ENCODE results near the gene POMT1.

The POMT1 gene

GRCh38 chr9:131523451-131524435 lies 21.0 kb downstream of the POMT1 start:
- Histone ChIP-seq H3K4me3 (ENCODE audit: control insufficient read depth in 1 of 7, extremely low read depth in 1 of 7, insufficient read depth in 4 of 7, low read depth in 2 of 7, low read length in 6 of 7) (no peak overlapping the region), H3K4me1 (ENCODE audit: control extremely low read depth in 1 of 4, control insufficient read depth in 4 of 4, insufficient read depth in 4 of 4, low read length in 3 of 4) (no peaks in the 10 kb centered on the region), H3K27ac (ENCODE audit: insufficient read depth in 1 of 2, low read depth in 1 of 2, low read length in 2 of 2, poor library complexity in 1 of 2, severe bottlenecking in 2 of 2) (no peak overlapping the region), H3K9me3 (ENCODE audit: control extremely low read depth in 1 of 5, control insufficient read depth in 4 of 5, insufficient read depth in 2 of 5, low read depth in 1 of 5, low read length in 4 of 5) (no peaks in the 10 kb centered on the region), H3K27me3 (replicated peaks in 2 of 5; ENCODE audit: control insufficient read depth in 4 of 5, insufficient read depth in 5 of 5, low read length in 4 of 5) (no peaks in the 10 kb centered on the region), H3K36me3 (ENCODE audit: control insufficient read depth in 4 of 4, insufficient read depth in 4 of 4, low read length in 3 of 4) (peaks cover 10 to 95% (median 68%) of the 10 kb centered on the region in 4 experiments)
- CTCF ChIA-PET = no interaction called here
- 91% methylated on average over 26 of the region's 29 CpGs for WGBS (ENCODE audit: insufficient coverage)
- no peak for DNase-seq
- POLR2A ChIA-PET = interaction anchor here (0.9 kb wide), 1 partner anchor 20 kb away, joined by 3 read pairs; no protein-coding TSS in a partner anchor

- Histone ChIP-seq H3K27ac (ENCODE audit: insufficient read depth in 1 of 2, low read depth in 1 of 2, low read length in 2 of 2, poor library complexity in 1 of 2, severe bottlenecking in 2 of 2) (no peak overlapping the region), H3K27me3 (replicated peaks in 2 of 5; ENCODE audit: control insufficient read depth in 4 of 5, insufficient read depth in 5 of 5, low read length in 4 of 5) (no peaks in the 10 kb centered on the region), H3K36me3 (ENCODE audit: control insufficient read depth in 4 of 4, insufficient read depth in 4 of 4, low read length in 3 of 4) (peaks cover 10 to 95% (median 68%) of the 10 kb centered on the region in 4 experiments), H3K4me3 (ENCODE audit: control insufficient read depth in 1 of 7, extremely low read depth in 1 of 7, insufficient read depth in 4 of 7, low read depth in 2 of 7, low read length in 6 of 7) (no peak overlapping the region), H3K4me1 (ENCODE audit: control extremely low read depth in 1 of 4, control insufficient read depth in 4 of 4, insufficient read depth in 4 of 4, low read length in 3 of 4) (peaks cover 0 to 2% (median 2%) of the 10 kb centered on the region in 4 experiments), H3K9me3 (ENCODE audit: control extremely low read depth in 1 of 5, control insufficient read depth in 4 of 5, insufficient read depth in 2 of 5, low read depth in 1 of 5, low read length in 4 of 5) (no peaks in the 10 kb centered on the region)
- ChIA-PET POLR2A (no interaction called here), CTCF (no interaction called here)
- DNase-seq = no peak
- WGBS (ENCODE audit: insufficient coverage) = 95% methylated on average over 23 of the region's 23 CpGs
Measured at GRCh38 chr9:131524665-131525315, 22.1 kb downstream of the POMT1 start.

- POLR2A ChIA-PET = no interaction called here
- WGBS (ENCODE audit: insufficient coverage) = 88% methylated on average over 13 of the region's 19 CpGs
- H3K36me3 ChIP-seq (ENCODE audit: control insufficient read depth in 4 of 4, insufficient read depth in 4 of 4, low read length in 3 of 4) = peaks cover 10 to 88% (median 60%) of the 10 kb centered on the region in 4 experiments
Measured at GRCh38 chr9:131525643-131526565, 23.2 kb downstream of the POMT1 start.

GRCh38 chr9:131528186-131528585 lies 25.5 kb downstream of the POMT1 start:
- WGBS (ENCODE audit: insufficient coverage) = 98% methylated on average over 7 of the region's 7 CpGs
- H3K27me3 ChIP-seq (replicated peaks in 2 of 5; ENCODE audit: control insufficient read depth in 4 of 5, insufficient read depth in 5 of 5, low read length in 4 of 5) = no peaks in the 10 kb centered on the region
- H3K36me3 ChIP-seq (ENCODE audit: control insufficient read depth in 4 of 4, insufficient read depth in 4 of 4, low read length in 3 of 4) = peaks cover 10 to 66% (median 44%) of the 10 kb centered on the region in 4 experiments
- ChIA-PET POLR2A (no interaction called here), CTCF (no interaction called here)
- H3K4me1 ChIP-seq (ENCODE audit: control extremely low read depth in 1 of 4, control insufficient read depth in 4 of 4, insufficient read depth in 4 of 4, low read length in 3 of 4) = peaks cover 0 to 16% (median 16%) of the 10 kb centered on the region in 4 experiments
- DNase-seq = no peak
- H3K27ac ChIP-seq (ENCODE audit: insufficient read depth in 1 of 2, low read depth in 1 of 2, low read length in 2 of 2, poor library complexity in 1 of 2, severe bottlenecking in 2 of 2) = no peak overlapping the region
- no peak overlapping the region for H3K4me3 ChIP-seq (ENCODE audit: control insufficient read depth in 1 of 7, extremely low read depth in 1 of 7, insufficient read depth in 4 of 7, low read depth in 2 of 7, low read length in 6 of 7)
- H3K9me3 ChIP-seq (ENCODE audit: control extremely low read depth in 1 of 5, control insufficient read depth in 4 of 5, insufficient read depth in 2 of 5, low read depth in 1 of 5, low read length in 4 of 5) = no peaks in the 10 kb centered on the region

More at GRCh38 chr9:131525643-131526565, 23.2 kb downstream of the POMT1 start:
- no peaks in the 10 kb centered on the region for H3K9me3 ChIP-seq (ENCODE audit: control extremely low read depth in 1 of 5, control insufficient read depth in 4 of 5, insufficient read depth in 2 of 5, low read depth in 1 of 5, low read length in 4 of 5)
- no peaks in the 10 kb centered on the region for H3K27me3 ChIP-seq (replicated peaks in 2 of 5; ENCODE audit: control insufficient read depth in 4 of 5, insufficient read depth in 5 of 5, low read length in 4 of 5)
- no peak for DNase-seq
- CTCF ChIA-PET = no interaction called here
- no peak overlapping the region for H3K27ac ChIP-seq (ENCODE audit: insufficient read depth in 1 of 2, low read depth in 1 of 2, low read length in 2 of 2, poor library complexity in 1 of 2, severe bottlenecking in 2 of 2)
- peaks cover 0 to 11% (median 11%) of the 10 kb centered on the region in 4 experiments for H3K4me1 ChIP-seq (ENCODE audit: control extremely low read depth in 1 of 4, control insufficient read depth in 4 of 4, insufficient read depth in 4 of 4, low read length in 3 of 4)
- no peak overlapping the region for H3K4me3 ChIP-seq (ENCODE audit: control insufficient read depth in 1 of 7, extremely low read depth in 1 of 7, insufficient read depth in 4 of 7, low read depth in 2 of 7, low read length in 6 of 7)

- H3K4me1 ChIP-seq (ENCODE audit: control extremely low read depth in 1 of 4, control insufficient read depth in 4 of 4, insufficient read depth in 4 of 4, low read length in 3 of 4) = peaks cover 0 to 18% (median 16%) of the 10 kb centered on the region in 4 experiments
- H3K27me3 ChIP-seq (replicated peaks in 2 of 5; ENCODE audit: control insufficient read depth in 4 of 5, insufficient read depth in 5 of 5, low read length in 4 of 5) = no peaks in the 10 kb centered on the region
- no peaks in the 10 kb centered on the region for H3K9me3 ChIP-seq (ENCODE audit: control extremely low read depth in 1 of 5, control insufficient read depth in 4 of 5, insufficient read depth in 2 of 5, low read depth in 1 of 5, low read length in 4 of 5)
- WGBS (ENCODE audit: insufficient coverage) = 97% methylated on average over 35 of the region's 35 CpGs
- no peak overlapping the region for H3K27ac ChIP-seq (ENCODE audit: insufficient read depth in 1 of 2, low read depth in 1 of 2, low read length in 2 of 2, poor library complexity in 1 of 2, severe bottlenecking in 2 of 2)
- no peak for DNase-seq
- POLR2A ChIA-PET = no interaction called here
- peaks cover 10 to 57% (median 37%) of the 10 kb centered on the region in 4 experiments for H3K36me3 ChIP-seq (ENCODE audit: control insufficient read depth in 4 of 4, insufficient read depth in 4 of 4, low read length in 3 of 4)
- H3K4me3 ChIP-seq (ENCODE audit: control insufficient read depth in 1 of 7, extremely low read depth in 1 of 7, insufficient read depth in 4 of 7, low read depth in 2 of 7, low read length in 6 of 7) = no peak overlapping the region
- CTCF ChIA-PET = interaction anchor here (1.3 kb wide), 1 partner anchor 25 kb away, joined by 4 read pairs; no protein-coding TSS in a partner anchor
Measured at GRCh38 chr9:131528886-131529505, 26.3 kb downstream of the POMT1 start.
